GM10248 (cell line): Measurements from ENCODE around the gene ZNF74.

ENCODE experiments used
- CTCF ChIA-PET: fragments of 300-600 bp; sonication (Branson Sonifier 250); formaldehyde crosslinking; extraction: SDS; loops from one replicate; lab custom pipeline; 2021; ENCODE audit warnings: antibody characterized with exemption; lab: Yijun Ruan, JAX
- POLR2A ChIA-PET: fragments of 350-650 bp; sonication (Branson Sonifier 250); formaldehyde crosslinking; extraction: SDS; loops from one replicate; lab custom pipeline; 2020; ENCODE audit warnings: antibody characterized with exemption; lab: Yijun Ruan, JAX
- DNase-seq: peaks from one replicate; pipeline ENCODE4 v3.0.0; 2012; ENCODE audit errors: extremely low spot score
- TF ChIP-seq, protein P1 (sequence below): IDR thresholded peaks from 2 replicates; pipeline ENCODE4 v1.5.1; 2012; ENCODE audit warnings: mild to moderate bottlenecking, low read depth; ENCODE audit errors: extremely low read depth, missing control alignments, control extremely low read depth

Gene ZNF74

DNA sequence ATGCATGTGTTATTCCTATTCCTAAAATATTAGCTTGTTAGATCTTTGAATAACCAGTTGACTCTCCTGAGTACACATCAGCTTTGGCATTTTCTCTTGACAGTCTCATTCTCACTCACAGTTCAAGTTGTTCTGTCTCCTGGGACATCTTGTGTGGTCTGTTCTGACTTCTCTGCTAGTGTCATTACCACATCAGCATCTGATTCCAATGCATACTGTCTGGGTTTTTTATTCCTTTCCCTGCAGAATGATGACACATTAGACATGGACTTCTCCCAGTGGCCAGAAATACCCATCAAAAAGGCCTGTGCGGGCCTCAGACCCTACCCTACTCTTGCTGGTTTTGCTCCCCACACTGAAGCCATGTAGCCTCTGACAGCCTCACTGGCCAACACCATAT, 2.7 kb downstream of the ZNF74 start:
- TF ChIP-seq, protein P1, sequence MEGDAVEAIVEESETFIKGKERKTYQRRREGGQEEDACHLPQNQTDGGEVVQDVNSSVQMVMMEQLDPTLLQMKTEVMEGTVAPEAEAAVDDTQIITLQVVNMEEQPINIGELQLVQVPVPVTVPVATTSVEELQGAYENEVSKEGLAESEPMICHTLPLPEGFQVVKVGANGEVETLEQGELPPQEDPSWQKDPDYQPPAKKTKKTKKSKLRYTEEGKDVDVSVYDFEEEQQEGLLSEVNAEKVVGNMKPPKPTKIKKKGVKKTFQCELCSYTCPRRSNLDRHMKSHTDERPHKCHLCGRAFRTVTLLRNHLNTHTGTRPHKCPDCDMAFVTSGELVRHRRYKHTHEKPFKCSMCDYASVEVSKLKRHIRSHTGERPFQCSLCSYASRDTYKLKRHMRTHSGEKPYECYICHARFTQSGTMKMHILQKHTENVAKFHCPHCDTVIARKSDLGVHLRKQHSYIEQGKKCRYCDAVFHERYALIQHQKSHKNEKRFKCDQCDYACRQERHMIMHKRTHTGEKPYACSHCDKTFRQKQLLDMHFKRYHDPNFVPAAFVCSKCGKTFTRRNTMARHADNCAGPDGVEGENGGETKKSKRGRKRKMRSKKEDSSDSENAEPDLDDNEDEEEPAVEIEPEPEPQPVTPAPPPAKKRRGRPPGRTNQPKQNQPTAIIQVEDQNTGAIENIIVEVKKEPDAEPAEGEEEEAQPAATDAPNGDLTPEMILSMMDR = no peak
- ChIA-PET CTCF (interaction anchor here (2.4 kb wide), 1 partner anchor 22 kb away, joined by 11 read pairs; no protein-coding TSS in a partner anchor), POLR2A (no interaction called here)
- no peak for DNase-seq

DNA sequence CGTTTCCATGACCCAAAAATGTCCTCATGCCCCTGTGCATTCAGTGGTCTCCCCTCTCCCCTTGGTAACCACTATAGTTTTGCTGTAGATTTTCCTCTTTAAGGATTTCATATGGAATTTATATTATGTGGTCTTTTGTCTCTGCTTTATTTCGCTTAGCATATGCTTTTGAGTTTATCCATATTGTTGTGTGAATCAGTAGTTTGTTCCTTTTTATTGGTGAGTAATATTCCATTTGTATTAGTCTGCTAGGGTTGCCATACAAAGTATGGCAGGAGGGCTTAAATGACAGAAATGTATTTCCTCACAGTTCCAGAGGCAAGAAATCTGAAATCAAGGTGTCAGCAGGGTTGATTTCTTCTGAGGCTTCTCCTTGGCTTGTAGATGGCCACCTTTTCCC, 3.5 kb downstream of the ZNF74 start:
- no peak for DNase-seq
- TF ChIP-seq, protein P1 = no peak
- ChIA-PET CTCF (interaction anchor here (2.0 kb wide), 1 partner anchor 10 kb away, joined by 6 read pairs; no protein-coding TSS in a partner anchor), POLR2A (no interaction called here)

DNA sequence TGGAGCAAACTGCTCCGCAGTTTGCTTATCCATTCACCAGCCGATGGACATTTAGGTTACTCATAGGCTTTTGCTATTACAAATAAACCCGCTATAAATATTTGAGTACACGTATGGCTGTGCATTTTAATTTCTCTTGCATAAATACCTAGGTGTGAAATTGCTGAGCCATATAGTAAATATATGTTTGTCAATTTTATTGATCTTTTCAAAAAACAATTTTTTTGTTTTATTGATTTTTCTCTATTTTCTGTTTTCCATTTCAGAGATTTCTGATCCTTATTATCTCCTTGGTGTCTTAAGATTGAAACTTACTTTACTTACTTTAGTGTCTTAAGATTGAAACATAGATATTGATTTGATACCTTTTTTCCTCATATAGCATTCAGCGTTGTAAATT, 4.5 kb downstream of the ZNF74 start:
- DNase-seq = no peak
- CTCF ChIA-PET = interaction anchor here (2.0 kb wide), 1 partner anchor 9 kb away, joined by 6 read pairs; no protein-coding TSS in a partner anchor
- TF ChIP-seq, protein P1 = no peak
- POLR2A ChIA-PET = no interaction called here

DNA sequence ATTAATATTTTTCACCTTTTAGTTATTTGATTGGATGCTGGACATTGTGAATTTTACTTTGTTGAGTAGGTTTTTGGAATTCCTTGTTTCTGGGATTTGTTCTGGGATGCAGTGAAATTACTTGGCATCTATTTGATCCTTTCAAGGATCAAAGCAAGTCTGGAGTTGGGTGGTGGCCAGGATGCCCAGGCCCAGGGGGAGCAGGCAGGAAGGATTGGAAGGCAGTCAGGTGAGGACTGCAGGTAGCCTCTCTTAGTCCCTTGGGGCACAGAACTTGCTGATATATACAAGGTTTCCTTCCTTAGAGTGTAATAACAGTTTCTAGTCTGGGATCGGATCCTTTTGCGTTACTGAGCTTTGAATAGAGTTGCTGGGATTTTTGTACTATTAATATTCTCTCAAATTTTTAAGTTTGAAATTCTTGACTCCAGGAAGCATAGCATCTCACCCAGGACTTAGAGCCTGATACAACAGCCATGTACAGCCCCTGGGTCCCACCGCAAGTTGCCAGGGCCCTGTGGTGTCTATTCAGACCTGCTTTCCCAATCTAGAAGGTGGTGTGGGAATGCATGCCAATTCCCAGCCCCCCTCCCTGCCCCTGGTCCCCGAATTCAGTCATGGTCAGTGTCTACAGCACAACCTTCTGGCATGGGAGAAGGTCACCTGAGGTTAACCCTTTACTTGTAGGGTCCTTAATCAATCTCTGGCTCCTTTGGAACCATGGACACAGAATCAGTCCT, 6.1 kb downstream of the ZNF74 start:
- ChIA-PET POLR2A (no interaction called here), CTCF (no interaction called here)
- TF ChIP-seq, protein P1 = no peak
- DNase-seq = no peak

DNA sequence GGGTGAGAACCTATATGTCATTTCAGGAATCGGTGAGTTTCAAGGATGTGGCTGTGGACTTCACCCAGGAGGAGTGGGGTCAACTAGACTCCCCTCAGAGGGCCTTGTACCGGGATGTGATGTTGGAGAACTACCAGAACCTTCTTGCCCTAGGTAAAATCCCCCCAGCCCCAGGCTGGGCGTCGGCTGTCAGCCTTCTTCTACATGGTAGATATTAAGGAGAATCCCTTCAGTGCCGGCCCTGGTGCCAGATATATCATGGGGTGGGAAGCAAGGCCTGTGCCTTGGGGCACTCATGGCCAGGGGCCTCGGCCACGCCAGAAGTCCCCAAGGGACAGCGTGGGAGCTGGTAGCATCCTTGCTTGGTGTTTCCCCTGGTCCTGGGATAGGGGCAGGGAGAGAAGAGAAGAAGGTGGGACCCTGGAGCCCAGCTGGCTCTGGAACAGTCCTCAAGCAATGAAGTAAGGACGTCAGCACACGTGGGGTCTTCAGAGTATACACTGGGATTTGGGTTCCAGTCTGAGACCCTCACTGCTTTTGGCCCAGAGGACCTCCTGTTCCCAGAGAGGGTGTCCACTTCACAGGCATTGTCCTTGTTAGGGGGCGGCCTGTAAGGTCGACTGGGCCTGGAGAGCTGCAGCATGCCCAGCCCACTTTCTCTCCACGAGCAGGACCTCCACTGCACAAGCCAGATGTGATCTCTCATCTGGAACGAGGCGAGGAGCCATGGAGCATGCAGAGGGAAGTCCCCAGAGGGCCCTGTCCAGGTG, 6.8 kb downstream of the ZNF74 start:
- TF ChIP-seq, protein P1 = no peak
- no peak for DNase-seq
- ChIA-PET CTCF (no interaction called here), POLR2A (no interaction called here)

DNA sequence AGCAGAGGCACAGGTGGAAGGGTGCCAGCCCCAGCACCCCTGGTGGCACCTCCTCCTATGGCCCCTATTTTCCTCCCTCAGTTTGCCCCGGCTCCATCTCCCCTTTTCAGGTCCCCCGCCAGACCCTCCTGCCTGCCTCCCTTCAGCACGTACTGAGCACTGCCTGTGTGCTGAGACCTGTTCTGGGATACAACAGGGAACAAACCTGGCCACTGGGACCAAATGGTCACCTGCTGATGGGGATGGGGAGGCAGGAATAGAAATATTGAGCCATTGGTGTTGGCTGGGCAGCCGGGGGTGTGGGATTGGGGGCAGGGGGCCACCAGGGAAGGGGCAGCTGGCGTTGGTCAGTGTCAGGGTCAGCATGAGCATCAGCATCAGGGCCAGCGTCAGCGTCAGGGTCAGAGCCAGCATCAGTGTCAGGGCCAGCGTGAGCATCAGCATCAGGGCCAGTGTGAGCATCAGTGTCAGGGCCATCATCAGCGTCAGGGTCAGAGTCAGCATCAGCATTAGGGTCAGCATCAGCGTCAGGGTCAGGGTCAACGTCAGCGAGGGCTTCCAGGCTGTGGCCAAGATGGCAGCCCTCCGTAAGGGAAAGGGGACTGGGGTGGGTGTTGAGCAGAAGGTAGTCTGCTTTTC, 7.5 kb downstream of the ZNF74 start:
- no peak for DNase-seq
- TF ChIP-seq, protein P1 = no peak
- ChIA-PET POLR2A (no interaction called here), CTCF (no interaction called here)
